HG02943 (cell line): ENCODE data around the gene IRGQ.
"Not testable (repeated sequence)": the region's sequence is repeated elsewhere in the genome, so short reads cannot be mapped to it uniquely, and the experiment has no call there.

ENCODE experiments used
- ATAC-seq: cut with Tn5 transposase; IDR thresholded peaks from one replicate; pipeline ENCODE4 v1.9.1; 2021; ENCODE audit warnings: mild to moderate bottlenecking, low read depth, moderate library complexity; ENCODE audit not compliant: unreplicated experiment

Gene IRGQ

GRCh38 chr19:43547926-43548325, 48.0 kb downstream of the IRGQ start:
- ATAC-seq = not testable (repeated sequence)

GRCh38 chr19:43546581-43546980, 49.4 kb downstream of the IRGQ start:
- no peak for ATAC-seq

GRCh38 chr19:43545981-43546380, 50.0 kb downstream of the IRGQ start:
- no peak for ATAC-seq

GRCh38 chr19:43545276-43545675, 50.7 kb downstream of the IRGQ start:
- ATAC-seq = no peak

GRCh38 chr19:43544077-43544476, 51.9 kb downstream of the IRGQ start:
- ATAC-seq = no peak

GRCh38 chr19:43541920-43542650, 53.8 kb downstream of the IRGQ start:
- ATAC-seq = no peak

GRCh38 chr19:43540381-43540780, 55.6 kb downstream of the IRGQ start:
- ATAC-seq = no peak

GRCh38 chr19:43538922-43539321, 57.0 kb downstream of the IRGQ start:
- ATAC-seq = no peak

- no peak for ATAC-seq
Observed at GRCh38 chr19:43534816-43535761, 60.8 kb downstream of the IRGQ start.
